ENCODE results near the gene ARHGEF7.

DNA sequence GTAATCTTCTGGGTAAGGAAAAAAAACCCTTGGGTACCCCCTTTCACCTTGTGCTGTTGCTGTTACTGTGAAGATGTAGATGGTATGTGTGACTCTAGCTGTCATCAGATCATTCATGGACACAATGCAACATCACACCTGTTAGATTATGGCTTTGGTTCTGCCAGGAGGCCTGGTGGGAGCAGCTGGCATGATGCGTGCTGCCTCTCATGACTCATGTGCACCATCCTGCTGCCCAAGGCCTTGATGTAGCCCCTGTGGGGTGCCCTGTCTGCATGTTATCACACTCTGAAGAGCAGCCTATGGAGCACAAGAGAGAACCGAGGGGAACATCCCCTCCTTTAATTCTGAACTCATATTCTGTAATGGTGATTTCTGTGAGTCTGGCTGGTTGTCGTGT, 147.6 kb downstream of the ARHGEF7 start:
- TF ChIP-seq, protein P1, sequence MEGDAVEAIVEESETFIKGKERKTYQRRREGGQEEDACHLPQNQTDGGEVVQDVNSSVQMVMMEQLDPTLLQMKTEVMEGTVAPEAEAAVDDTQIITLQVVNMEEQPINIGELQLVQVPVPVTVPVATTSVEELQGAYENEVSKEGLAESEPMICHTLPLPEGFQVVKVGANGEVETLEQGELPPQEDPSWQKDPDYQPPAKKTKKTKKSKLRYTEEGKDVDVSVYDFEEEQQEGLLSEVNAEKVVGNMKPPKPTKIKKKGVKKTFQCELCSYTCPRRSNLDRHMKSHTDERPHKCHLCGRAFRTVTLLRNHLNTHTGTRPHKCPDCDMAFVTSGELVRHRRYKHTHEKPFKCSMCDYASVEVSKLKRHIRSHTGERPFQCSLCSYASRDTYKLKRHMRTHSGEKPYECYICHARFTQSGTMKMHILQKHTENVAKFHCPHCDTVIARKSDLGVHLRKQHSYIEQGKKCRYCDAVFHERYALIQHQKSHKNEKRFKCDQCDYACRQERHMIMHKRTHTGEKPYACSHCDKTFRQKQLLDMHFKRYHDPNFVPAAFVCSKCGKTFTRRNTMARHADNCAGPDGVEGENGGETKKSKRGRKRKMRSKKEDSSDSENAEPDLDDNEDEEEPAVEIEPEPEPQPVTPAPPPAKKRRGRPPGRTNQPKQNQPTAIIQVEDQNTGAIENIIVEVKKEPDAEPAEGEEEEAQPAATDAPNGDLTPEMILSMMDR (IDR thresholded peaks at IDR 0.05; ENCODE audit: low read length), result no peak
- TF ChIP-seq EZH2 (IDR thresholded peaks at IDR 0.05; ENCODE audit: borderline replicate concordance, low read length), result no peak
